ENCODE data around the gene FMN2.

DNA sequence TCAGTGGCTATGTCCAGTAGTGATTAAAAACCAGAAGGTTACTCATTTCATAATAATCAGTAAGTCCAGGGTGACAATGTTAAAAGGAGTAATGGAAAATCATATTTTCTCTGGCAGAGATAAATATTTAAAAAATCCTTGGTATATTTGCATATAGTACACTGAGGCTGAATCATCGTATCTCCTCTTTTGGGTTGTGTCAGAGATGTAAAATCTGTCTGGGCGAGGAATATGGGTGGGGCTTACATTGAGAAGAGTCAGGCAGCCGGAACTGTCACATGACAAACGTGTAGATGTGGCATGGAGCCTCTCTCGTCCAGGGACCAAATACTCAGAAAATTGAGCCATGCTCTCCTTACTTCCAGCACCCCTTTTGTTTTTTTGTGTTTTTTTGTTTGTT, 120.9 kb downstream of the FMN2 start:
- TF ChIP-seq, protein P1, sequence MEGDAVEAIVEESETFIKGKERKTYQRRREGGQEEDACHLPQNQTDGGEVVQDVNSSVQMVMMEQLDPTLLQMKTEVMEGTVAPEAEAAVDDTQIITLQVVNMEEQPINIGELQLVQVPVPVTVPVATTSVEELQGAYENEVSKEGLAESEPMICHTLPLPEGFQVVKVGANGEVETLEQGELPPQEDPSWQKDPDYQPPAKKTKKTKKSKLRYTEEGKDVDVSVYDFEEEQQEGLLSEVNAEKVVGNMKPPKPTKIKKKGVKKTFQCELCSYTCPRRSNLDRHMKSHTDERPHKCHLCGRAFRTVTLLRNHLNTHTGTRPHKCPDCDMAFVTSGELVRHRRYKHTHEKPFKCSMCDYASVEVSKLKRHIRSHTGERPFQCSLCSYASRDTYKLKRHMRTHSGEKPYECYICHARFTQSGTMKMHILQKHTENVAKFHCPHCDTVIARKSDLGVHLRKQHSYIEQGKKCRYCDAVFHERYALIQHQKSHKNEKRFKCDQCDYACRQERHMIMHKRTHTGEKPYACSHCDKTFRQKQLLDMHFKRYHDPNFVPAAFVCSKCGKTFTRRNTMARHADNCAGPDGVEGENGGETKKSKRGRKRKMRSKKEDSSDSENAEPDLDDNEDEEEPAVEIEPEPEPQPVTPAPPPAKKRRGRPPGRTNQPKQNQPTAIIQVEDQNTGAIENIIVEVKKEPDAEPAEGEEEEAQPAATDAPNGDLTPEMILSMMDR (IDR thresholded peaks at IDR 0.05) = no peak
- TF ChIP-seq POLR2A (IDR thresholded peaks at IDR 0.05) = no peak
